Measurements from ENCODE around the gene PAX1. TPM values are rescaled to one million over a fixed set of nuclear protein-coding genes. Genes with fewer than 3 reads are reported as not detected.

The PAX1 gene
- total and polyA plus RNA-seq, 9 of the 15 experiments (the other 6 are each of a cell fraction or from before 2014, with no cell fraction given), result not detected

- in situ Hi-C loops (cut with MboI) (no loop called here), intact Hi-C loops (cut with micrococcal nuclease) (no loop called here)
- TF ChIP-seq DLX4 (CRISPR knock-in tag; IDR thresholded peaks at IDR 0.05) (no peak), NUFIP1 (IDR thresholded peaks at IDR 0.05; ENCODE audit: partially characterized antibody) (no peak), ETV5 (CRISPR knock-in tag; IDR thresholded peaks at IDR 0.05; ENCODE audit: low read depth) (no peak), MEF2A (IDR thresholded peaks at IDR 0.05; ENCODE audit: control insufficient read depth, low read depth, low read length) (no peak), KAT7 (CRISPR knock-in tag; IDR thresholded peaks at IDR 0.05; ENCODE audit: borderline replicate concordance) (no peak), CBX1 (IDR thresholded peaks at IDR 0.05; ENCODE audit: low read depth) (no peak), FOXP1 (CRISPR knock-in tag; IDR thresholded peaks at IDR 0.05) (no peak), TAL1 (IDR thresholded peaks at IDR 0.05) (no peak), NEUROD1 (IDR thresholded peaks at IDR 0.05; ENCODE audit: borderline replicate concordance, low read depth, low read length, partially characterized antibody) (no peak), NFRKB (IDR thresholded peaks at IDR 0.05; ENCODE audit: low read depth) (no peak)
- Histone ChIP-seq H3K9me3 (replicated peaks; ENCODE audit: control insufficient read depth, insufficient read depth, low read depth, low read length) (no peaks in the 10 kb centered on the region), H3K9me1 (ENCODE audit: control insufficient read depth, insufficient read depth, low read length) (no peaks in the 10 kb centered on the region), H3K36me3 (ENCODE audit: control insufficient read depth, insufficient read depth, low read length) (no peaks in the 10 kb centered on the region), H3K79me2 (ENCODE audit: control insufficient read depth, insufficient read depth, low read length) (no peaks in the 10 kb centered on the region), H3K4me1 (replicated peaks in 1 of 2; ENCODE audit: control insufficient read depth in 2 of 2, insufficient read depth in 2 of 2, low read length in 2 of 2) (peaks cover 0 to 6% of the 10 kb centered on the region in 2 experiments; a peak in 2 of 5 replicates), H3K4me3 (no peak overlapping the region), H3K27ac (ENCODE audit: extremely low read depth, low read depth, low read length) (no peak overlapping the region), H3K27me3 (ENCODE audit: control insufficient read depth in 2 of 2, insufficient read depth in 2 of 2, low read length in 2 of 2) (peaks cover 4 to 47% of the 10 kb centered on the region in 2 experiments; a peak in 3 of 5 replicates), H3K9ac (ENCODE audit: insufficient read depth in 1 of 2, low read depth in 2 of 2, low read length in 2 of 2) (no peak overlapping the region), H4K20me1 (replicated peaks; ENCODE audit: control insufficient read depth, insufficient read depth, low read length) (no peaks in the 10 kb centered on the region), H3K4me2 (ENCODE audit: insufficient read depth, low read length) (no peak overlapping the region), H2AFZ (ENCODE audit: low read depth, low read length) (no peak overlapping the region)
- whole genome bisulfite sequencing (ENCODE audit: insufficient coverage, low coverage, missing lambda C conversion rate), result 5% methylated on average over 8 of the region's 22 CpGs
- ChIA-PET CTCF (ENCODE audit: low intra/inter-chr PET ratio) (no interaction called here), POLR2A (interaction anchor here (0.7 to 1.2 kb wide), 3 partner anchors 14 to 48 kb away, joined by 3 to 4 read pairs (median 3); no protein-coding TSS in a partner anchor)
- no peak for DNase-seq (ENCODE audit: extremely low read depth in 1 of 4, low spot score in 3 of 4)
- no peak for ATAC-seq
- no TSS peak for BruUV-seq (replicated peaks)
- FAIRE-seq, result no peak
Measured at GRCh38 chr20:21703717-21704407, 1.6 kb upstream of the PAX1 start.
